Glutamatergic neuron (in vitro differentiated cells): Measurements from ENCODE around the gene ASPHD1. TPM values are rescaled to one million over a fixed set of nuclear protein-coding genes. Genes with fewer than 3 reads are reported as not detected.
"Not testable (repeated sequence)": the region's sequence is repeated elsewhere in the genome, so short reads cannot be mapped to it uniquely, and the experiment has no call there.

Experiments used
- DNase-seq: peaks from one replicate; pipeline ENCODE4 v3.0.0; 2022
- H3K27ac Mint-ChIP-seq: one replicate; pipeline ENCODE4 v1.8.0; 2020; ENCODE audit warnings: mild to moderate bottlenecking, mixed read lengths, inconsistent platforms; ENCODE audit not compliant: unreplicated experiment
- H3K27me3 Mint-ChIP-seq: one replicate; pipeline ENCODE4 v1.8.0; 2020; ENCODE audit warnings: mild to moderate bottlenecking, moderate library complexity, mixed read lengths, inconsistent platforms; ENCODE audit not compliant: unreplicated experiment
- H3K36me3 Mint-ChIP-seq: one replicate; pipeline ENCODE4 v1.8.0; 2020; ENCODE audit warnings: mild to moderate bottlenecking, mixed read lengths, inconsistent platforms; ENCODE audit not compliant: unreplicated experiment
- H3K4me1 Mint-ChIP-seq: one replicate; pipeline ENCODE4 v1.8.0; 2020; ENCODE audit warnings: mild to moderate bottlenecking, low read depth, mixed read lengths, inconsistent platforms; ENCODE audit not compliant: unreplicated experiment
- H3K4me3 Mint-ChIP-seq: one replicate; pipeline ENCODE4 v1.8.0; 2020; ENCODE audit warnings: mild to moderate bottlenecking, mixed read lengths, inconsistent platforms; ENCODE audit not compliant: unreplicated experiment
- H3K9me3 Mint-ChIP-seq: one replicate; pipeline ENCODE4 v1.8.0; 2020; ENCODE audit warnings: mild to moderate bottlenecking, moderate library complexity, mixed read lengths, inconsistent platforms; ENCODE audit not compliant: unreplicated experiment
- total RNA-seq: library from RNA; stranded (reverse); fragmentation: NEBNext Ultra II Directional; extraction: Animal tissue kit (Norgen Biotek cat#: 25700); gene quantifications from one replicate; pipeline ENCODE4 v1.2.1, GENCODE V29; 2021; ENCODE audit not compliant: unreplicated experiment
- TF ChIP-seq, protein P1 (sequence below): fragments of 200-600 bp; sonication (generic); IDR thresholded peaks from one replicate; pipeline ENCODE4 v1.5.0; 2021; ENCODE audit not compliant: partially characterized antibody, unreplicated experiment

Gene ASPHD1
- total RNA-seq, 1 donor from 2014 or later: 56.4 TPM

GRCh38 chr16:29862884-29863668, 37.2 kb upstream of the ASPHD1 start, which contains the start of gene CDIPT:
Gene CDIPT (minus strand): TSS chr16:29863226. CDS start chr16:29862857, 369 bp downstream.
- DNase-seq: peak; percentile 90
- Mint-ChIP-seq H3K36me3 (peaks cover 3% of the 10 kb centered on the region), H3K4me3 (peak within 1 kb of the TSS; percentile 96), H3K4me1 (peaks cover 1% of the 10 kb centered on the region), H3K27me3 (peaks cover 9% of the 10 kb centered on the region), H3K9me3 (peaks cover 10% of the 10 kb centered on the region), H3K27ac (peak within 1 kb of the TSS; percentile 99)
- TF ChIP-seq, protein P1, sequence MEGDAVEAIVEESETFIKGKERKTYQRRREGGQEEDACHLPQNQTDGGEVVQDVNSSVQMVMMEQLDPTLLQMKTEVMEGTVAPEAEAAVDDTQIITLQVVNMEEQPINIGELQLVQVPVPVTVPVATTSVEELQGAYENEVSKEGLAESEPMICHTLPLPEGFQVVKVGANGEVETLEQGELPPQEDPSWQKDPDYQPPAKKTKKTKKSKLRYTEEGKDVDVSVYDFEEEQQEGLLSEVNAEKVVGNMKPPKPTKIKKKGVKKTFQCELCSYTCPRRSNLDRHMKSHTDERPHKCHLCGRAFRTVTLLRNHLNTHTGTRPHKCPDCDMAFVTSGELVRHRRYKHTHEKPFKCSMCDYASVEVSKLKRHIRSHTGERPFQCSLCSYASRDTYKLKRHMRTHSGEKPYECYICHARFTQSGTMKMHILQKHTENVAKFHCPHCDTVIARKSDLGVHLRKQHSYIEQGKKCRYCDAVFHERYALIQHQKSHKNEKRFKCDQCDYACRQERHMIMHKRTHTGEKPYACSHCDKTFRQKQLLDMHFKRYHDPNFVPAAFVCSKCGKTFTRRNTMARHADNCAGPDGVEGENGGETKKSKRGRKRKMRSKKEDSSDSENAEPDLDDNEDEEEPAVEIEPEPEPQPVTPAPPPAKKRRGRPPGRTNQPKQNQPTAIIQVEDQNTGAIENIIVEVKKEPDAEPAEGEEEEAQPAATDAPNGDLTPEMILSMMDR: no peak

- Mint-ChIP-seq H3K4me1 (peaks cover 1% of the 10 kb centered on the region), H3K27me3 (peaks cover 9% of the 10 kb centered on the region), H3K27ac (peak overlapping the region; percentile 99), H3K9me3 (peaks cover 8% of the 10 kb centered on the region), H3K4me3 (peak overlapping the region; percentile 86), H3K36me3 (no peaks in the 10 kb centered on the region)
- TF ChIP-seq, protein P1: no peak
- no peak for DNase-seq
Observed at GRCh38 chr16:29863669-29863984, 36.7 kb upstream of the ASPHD1 start.

- TF ChIP-seq, protein P1: no peak
- H3K27me3 Mint-ChIP-seq: peaks cover 9% of the 10 kb centered on the region
- DNase-seq: no peak
- H3K4me1 Mint-ChIP-seq: peaks cover 1% of the 10 kb centered on the region
- no peak overlapping the region for H3K27ac Mint-ChIP-seq
- peaks cover 8% of the 10 kb centered on the region for H3K9me3 Mint-ChIP-seq
- no peaks in the 10 kb centered on the region for H3K36me3 Mint-ChIP-seq
- no peak overlapping the region for H3K4me3 Mint-ChIP-seq
Observed at GRCh38 chr16:29864205-29864604, 36.1 kb upstream of the ASPHD1 start.

DNA sequence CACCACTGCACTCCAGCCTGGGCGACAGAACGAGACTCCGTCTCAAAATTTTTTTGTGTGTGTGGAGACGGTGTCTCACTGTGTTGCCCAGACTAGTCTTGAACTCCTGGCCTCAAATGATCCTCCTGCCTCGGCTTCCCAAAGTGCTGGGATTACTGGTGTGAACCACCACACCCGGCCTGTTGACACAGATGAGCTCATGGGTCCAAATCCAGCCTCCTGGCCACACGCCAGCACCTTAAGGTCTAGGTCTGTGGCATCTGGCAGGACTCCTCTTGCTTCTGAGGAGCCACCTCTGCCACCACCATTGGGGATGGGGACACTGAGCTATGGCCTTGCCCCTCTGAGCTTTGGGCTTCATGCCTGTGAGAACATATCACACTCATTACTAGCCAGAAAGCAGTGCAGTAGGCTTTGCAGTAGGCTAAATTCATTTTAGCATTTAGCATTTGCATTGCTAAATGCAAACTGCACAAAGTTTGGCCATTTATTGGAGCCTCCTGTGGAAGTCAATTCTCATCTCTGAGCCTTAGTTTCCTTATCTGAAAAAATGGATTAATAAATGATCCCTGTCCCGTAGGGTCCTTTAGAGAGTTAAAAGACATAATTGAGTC, 31.8 kb upstream of the ASPHD1 start:
- Mint-ChIP-seq H3K36me3 (peaks cover 5% of the 10 kb centered on the region), H3K9me3 (peaks cover 5% of the 10 kb centered on the region), H3K27ac (no peak overlapping the region), H3K4me1 (no peaks in the 10 kb centered on the region), H3K27me3 (peaks cover 2% of the 10 kb centered on the region), H3K4me3 (no peak overlapping the region)
- TF ChIP-seq, protein P1: no peak
- no peak for DNase-seq

DNA sequence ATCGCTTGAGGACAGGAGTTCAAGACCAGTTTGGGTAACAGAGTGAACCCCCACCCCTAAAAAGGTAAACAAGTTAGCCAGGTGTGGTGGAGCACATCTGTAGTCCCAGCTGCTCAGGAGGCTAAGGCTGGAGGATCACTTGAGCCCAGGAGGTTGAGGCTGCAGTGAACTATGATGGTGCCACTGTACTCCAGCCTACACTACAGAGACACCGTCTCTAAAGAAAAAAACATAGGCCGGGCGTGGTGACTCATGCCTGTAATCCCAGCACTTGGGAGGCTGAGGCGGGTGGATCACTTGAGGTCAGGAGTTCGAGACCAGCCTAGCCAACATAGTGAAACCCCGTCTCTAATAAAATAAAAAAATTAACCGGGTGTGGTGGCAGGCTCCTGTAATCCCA, 31.2 kb upstream of the ASPHD1 start:
- not testable (repeated sequence) for H3K36me3 Mint-ChIP-seq, H3K4me3 Mint-ChIP-seq, H3K27me3 Mint-ChIP-seq, H3K27ac Mint-ChIP-seq, DNase-seq, H3K4me1 Mint-ChIP-seq, H3K9me3 Mint-ChIP-seq
